Measurements from ENCODE around the gene ISM1. TPM values are rescaled to one million over a fixed set of nuclear protein-coding genes. Genes with fewer than 3 reads are reported as not detected.

The ISM1 gene
- under 1 TPM; 0.23 to 0.58 TPM for total RNA-seq

GRCh38 chr20:13220904-13221297, at the start of gene ISM1:
Gene ISM1, plus strand, starts transcription at chr20:13221274. Its CDS starts 503 bp downstream, at chr20:13221777.
- peak within 1 kb of the TSS; percentile 83 to 85 for H3K4me3 Mint-ChIP-seq

GRCh38 chr20:13173201-13173600, 47.9 kb upstream of the ISM1 start:
- no peak for DNase-seq
- H3K36me3 Mint-ChIP-seq (ENCODE audit: insufficient read depth in 2 of 2), result peaks cover 0 to 2% of the 10 kb centered on the region in 2 donors
- no peak overlapping the region for H3K27ac Mint-ChIP-seq
- H3K9me3 Mint-ChIP-seq, result peaks cover 0 to 5% of the 10 kb centered on the region in 2 donors
- no peaks in the 10 kb centered on the region for H3K4me1 Mint-ChIP-seq (ENCODE audit: low read depth)
- no peak for ATAC-seq (replicated peaks in 1 of 2)
- H3K4me3 Mint-ChIP-seq, result no peak overlapping the region
- peaks cover 21% of the 10 kb centered on the region for H3K27me3 Mint-ChIP-seq (ENCODE audit: low read depth)

More at GRCh38 chr20:13220904-13221297, at the start of gene ISM1:
- ATAC-seq (replicated peaks in 1 of 2) (peak; percentile 50 to 55), DNase-seq (peak; percentile 41 to 46)
- Mint-ChIP-seq H3K4me1 (ENCODE audit: low read depth) (peaks cover 15% of the 10 kb centered on the region), H3K27me3 (ENCODE audit: low read depth) (peaks cover 54% of the 10 kb centered on the region), H3K9me3 (no peaks in the 10 kb centered on the region), H3K27ac (no peak within 1 kb of the TSS), H3K36me3 (ENCODE audit: insufficient read depth in 2 of 2) (no peaks in the 10 kb centered on the region)

- peaks cover 22% of the 10 kb centered on the region for H3K27me3 Mint-ChIP-seq (ENCODE audit: low read depth)
- peaks cover 0 to 2% of the 10 kb centered on the region in 2 donors for H3K36me3 Mint-ChIP-seq (ENCODE audit: insufficient read depth in 2 of 2)
- H3K9me3 Mint-ChIP-seq, result peaks cover 0 to 5% of the 10 kb centered on the region in 2 donors
- no peak for ATAC-seq (replicated peaks in 1 of 2)
- no peak overlapping the region for H3K27ac Mint-ChIP-seq
- no peak overlapping the region for H3K4me3 Mint-ChIP-seq
- no peaks in the 10 kb centered on the region for H3K4me1 Mint-ChIP-seq (ENCODE audit: low read depth)
- no peak for DNase-seq
These were observed 46.7 kb upstream of the ISM1 start for GRCh38 chr20:13174402-13174801.

GRCh38 chr20:13180986-13181889, 39.8 kb upstream of the ISM1 start:
- DNase-seq, result no peak
- Mint-ChIP-seq H3K27me3 (ENCODE audit: low read depth) (peaks cover 29% of the 10 kb centered on the region), H3K27ac (no peak overlapping the region), H3K4me1 (ENCODE audit: low read depth) (peaks cover 22% of the 10 kb centered on the region), H3K9me3 (peaks cover 3 to 8% of the 10 kb centered on the region in 2 donors), H3K4me3 (no peak overlapping the region), H3K36me3 (ENCODE audit: insufficient read depth in 2 of 2) (peaks cover 0 to 3% of the 10 kb centered on the region in 2 donors)
- peak; percentile 33 to 39 for ATAC-seq (replicated peaks in 1 of 2)

GRCh38 chr20:13183005-13183404, 38.1 kb upstream of the ISM1 start:
- peak; percentile 32 to 47 for DNase-seq
- peaks cover 21% of the 10 kb centered on the region for H3K27me3 Mint-ChIP-seq (ENCODE audit: low read depth)
- H3K4me1 Mint-ChIP-seq (ENCODE audit: low read depth), result peaks cover 22% of the 10 kb centered on the region
- ATAC-seq (replicated peaks in 1 of 2), result peak; percentile 88 to 91
- H3K4me3 Mint-ChIP-seq, result no peak overlapping the region
- H3K9me3 Mint-ChIP-seq, result peaks cover 5 to 17% of the 10 kb centered on the region in 2 donors
- peaks cover 4 to 5% of the 10 kb centered on the region in 2 donors for H3K36me3 Mint-ChIP-seq (ENCODE audit: insufficient read depth in 2 of 2)
- no peak overlapping the region for H3K27ac Mint-ChIP-seq

GRCh38 chr20:13186043-13186774, 34.9 kb upstream of the ISM1 start:
- Mint-ChIP-seq H3K27ac (no peak overlapping the region), H3K36me3 (ENCODE audit: insufficient read depth in 2 of 2) (peaks cover 4 to 5% of the 10 kb centered on the region in 2 donors), H3K9me3 (peaks cover 5 to 17% of the 10 kb centered on the region in 2 donors), H3K4me1 (ENCODE audit: low read depth) (peaks cover 18% of the 10 kb centered on the region), H3K4me3 (no peak overlapping the region), H3K27me3 (ENCODE audit: low read depth) (peaks cover 10% of the 10 kb centered on the region)
- DNase-seq (no peak), ATAC-seq (replicated peaks in 1 of 2) (no peak)

GRCh38 chr20:13187899-13188298, 33.2 kb upstream of the ISM1 start:
- ATAC-seq (replicated peaks in 1 of 2), result no peak
- H3K27me3 Mint-ChIP-seq (ENCODE audit: low read depth), result no peaks in the 10 kb centered on the region
- H3K9me3 Mint-ChIP-seq, result peaks cover 6 to 17% of the 10 kb centered on the region in 2 donors
- H3K36me3 Mint-ChIP-seq (ENCODE audit: insufficient read depth in 2 of 2), result peaks cover 4 to 5% of the 10 kb centered on the region in 2 donors
- no peak for DNase-seq
- peaks cover 2% of the 10 kb centered on the region for H3K4me1 Mint-ChIP-seq (ENCODE audit: low read depth)
- no peak overlapping the region for H3K27ac Mint-ChIP-seq
- no peak overlapping the region for H3K4me3 Mint-ChIP-seq

GRCh38 chr20:13199279-13199678, 21.8 kb upstream of the ISM1 start:
- Mint-ChIP-seq H3K4me1 (ENCODE audit: low read depth) (peaks cover 4% of the 10 kb centered on the region), H3K4me3 (no peak overlapping the region), H3K36me3 (ENCODE audit: insufficient read depth in 2 of 2) (no peaks in the 10 kb centered on the region), H3K27me3 (ENCODE audit: low read depth) (no peaks in the 10 kb centered on the region), H3K9me3 (no peaks in the 10 kb centered on the region), H3K27ac (no peak overlapping the region)
- ATAC-seq (replicated peaks in 1 of 2) (no peak), DNase-seq (no peak)

- Mint-ChIP-seq H3K27me3 (ENCODE audit: low read depth) (no peaks in the 10 kb centered on the region), H3K4me3 (no peak overlapping the region), H3K4me1 (ENCODE audit: low read depth) (peaks cover 4% of the 10 kb centered on the region), H3K36me3 (ENCODE audit: insufficient read depth in 2 of 2) (no peaks in the 10 kb centered on the region), H3K27ac (no peak overlapping the region), H3K9me3 (no peaks in the 10 kb centered on the region)
- DNase-seq, result no peak
- no peak for ATAC-seq (replicated peaks in 1 of 2)
These were observed 20.1 kb upstream of the ISM1 start for GRCh38 chr20:13200767-13201500.

- peaks cover 4% of the 10 kb centered on the region for H3K4me1 Mint-ChIP-seq (ENCODE audit: low read depth)
- ATAC-seq (replicated peaks in 1 of 2) (no peak), DNase-seq (no peak)
- H3K36me3 Mint-ChIP-seq (ENCODE audit: insufficient read depth in 2 of 2), result no peaks in the 10 kb centered on the region
- no peak overlapping the region for H3K27ac Mint-ChIP-seq
- no peak overlapping the region for H3K4me3 Mint-ChIP-seq
- no peaks in the 10 kb centered on the region for H3K9me3 Mint-ChIP-seq
- H3K27me3 Mint-ChIP-seq (ENCODE audit: low read depth), result no peaks in the 10 kb centered on the region
These were observed 18.5 kb upstream of the ISM1 start for GRCh38 chr20:13202565-13202964.

- Mint-ChIP-seq H3K27ac (no peak overlapping the region), H3K9me3 (no peaks in the 10 kb centered on the region), H3K4me1 (ENCODE audit: low read depth) (peaks cover 4% of the 10 kb centered on the region), H3K27me3 (ENCODE audit: low read depth) (peaks cover 6% of the 10 kb centered on the region), H3K4me3 (no peak overlapping the region), H3K36me3 (ENCODE audit: insufficient read depth in 2 of 2) (no peaks in the 10 kb centered on the region)
- DNase-seq, result no peak
- no peak for ATAC-seq (replicated peaks in 1 of 2)
These were observed 15.6 kb upstream of the ISM1 start for GRCh38 chr20:13205425-13205824.

- DNase-seq (no peak), ATAC-seq (replicated peaks in 1 of 2) (no peak)
- peaks cover 4% of the 10 kb centered on the region for H3K4me1 Mint-ChIP-seq (ENCODE audit: low read depth)
- H3K36me3 Mint-ChIP-seq (ENCODE audit: insufficient read depth in 2 of 2), result no peaks in the 10 kb centered on the region
- H3K4me3 Mint-ChIP-seq, result no peak overlapping the region
- peaks cover 6% of the 10 kb centered on the region for H3K27me3 Mint-ChIP-seq (ENCODE audit: low read depth)
- H3K9me3 Mint-ChIP-seq, result no peaks in the 10 kb centered on the region
- no peak overlapping the region for H3K27ac Mint-ChIP-seq
These were observed 15.1 kb upstream of the ISM1 start for GRCh38 chr20:13205848-13206434.

Data from activated T-cell treated with anti-CD3 and anti-CD28 coated beads, Interleukin-2, amount 50 U/mL, for 72 hours (primary cell).